Lower leg skin (tissue), 4 donors: ENCODE measurements around the gene APOE. TPM values are rescaled to one million over a fixed set of nuclear protein-coding genes. Genes with fewer than 3 reads are reported as not detected.

Source experiments
- DNase-seq, 2 donors: peaks; one replicate each; pipeline ENCODE4 v3.0.0-alpha.2; 2019; ENCODE audit warnings: low spot score in 2 of 2
- H3K4me3 ChIP-seq: fragments of 200-600 bp; sonication (generic); 2 replicates; pipeline ENCODE4 v1.5.1; 2017; ENCODE audit warnings: mild to moderate bottlenecking, low read depth; ENCODE audit not compliant: poor library complexity, severe bottlenecking
- CTCF ChIP-seq, 3 donors: fragments of 450-650 bp; IDR thresholded peaks; one replicate each; pipeline ENCODE4 v1.5.1; 2016; ENCODE audit warnings: antibody characterized with exemption in 3 of 3, mild to moderate bottlenecking in 3 of 3, moderate library complexity in 2 of 3
- POLR2A ChIP-seq, 2 donors: fragments of 450-650 bp; IDR thresholded peaks; one replicate each; pipeline ENCODE4 v1.6.1; 2016 to 2017; ENCODE audit warnings: antibody characterized with exemption in 2 of 2, mild to moderate bottlenecking in 1 of 2, moderate library complexity in 1 of 2
- WGBS, 2 donors: methylation state at CpG; one replicate each; pipeline ENCODE4 v1.1.5; 2018; 5-methylcytosine and 5-hydroxymethylcytosine counted together
- intact Hi-C: fragments of 100-400 bp; cut with DNase I; formaldehyde crosslinking; loops from one replicate; pipeline ENCODE4 v1.15.0; 2023; ENCODE audit warnings: low total_unique reads
- total RNA-seq, 4 donors: library from RNA; depleted of rRNA; stranded (reverse); fragments of >200 nt; gene quantifications; one replicate each; pipeline ENCODE4 v1.1.0, GENCODE V29; 2016

The APOE gene
- total RNA-seq, 4 donors from 2014 or later, result 511 to 997 (median 747) TPM

DNA sequence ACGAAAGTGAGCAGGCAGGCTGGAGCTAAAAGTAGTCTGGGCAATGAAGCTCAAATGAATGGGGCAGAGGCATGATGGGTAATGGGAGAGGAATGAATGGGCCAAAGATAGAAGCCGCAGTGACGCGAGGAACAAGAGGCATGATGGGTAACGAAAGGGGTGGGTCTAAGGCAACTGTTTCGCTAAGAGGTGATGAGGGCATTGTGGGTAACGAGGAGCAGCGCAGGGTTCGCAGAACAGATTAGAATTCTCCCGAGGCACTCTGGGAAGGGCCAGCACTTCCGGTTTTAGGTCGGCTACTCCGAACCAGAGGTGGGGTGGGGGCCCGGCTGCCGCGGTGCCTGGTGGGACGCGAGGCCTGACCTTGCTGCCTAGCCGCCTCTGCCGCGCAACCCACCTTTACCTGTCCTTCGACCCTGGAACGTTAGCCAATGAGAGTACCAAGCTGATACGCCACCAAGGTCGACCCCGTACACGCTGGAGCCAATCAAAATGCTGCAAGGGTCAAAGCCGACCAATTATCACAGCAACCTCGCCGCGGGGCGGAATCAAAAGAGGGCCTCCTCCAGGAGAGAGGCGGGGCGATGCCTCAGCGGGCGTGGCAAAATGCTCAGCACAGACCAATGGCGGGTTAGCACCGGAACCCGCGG, 15.1 kb upstream of the APOE start:
- peak in 1 of 2 donors; percentile 100 for DNase-seq
- WGBS, 2 donors, result 0 to 1% methylated on average over 38 to 40 of the region's 40 CpGs
- peak overlapping the region; percentile 20 for H3K4me3 ChIP-seq
- no peak for TF ChIP-seq CTCF (IDR thresholded peaks at IDR 0.05)
- no peak for TF ChIP-seq POLR2A (IDR thresholded peaks at IDR 0.05)
- intact Hi-C loops, result no loop called here

- H3K4me3 ChIP-seq, result peak within 1 kb of the TSS; percentile 94
- 0 to 2% methylated on average over 36 to 63 of the region's 81 CpGs for WGBS, 2 donors
- TF ChIP-seq CTCF (IDR thresholded peaks at IDR 0.05) (no peak), POLR2A (IDR thresholded peaks at IDR 0.05) (no peak)
- peak in 1 of 2 donors; percentile 100 for DNase-seq
- intact Hi-C loops, result no loop called here
Measured at GRCh38 chr19:44891016-44891882, 14.3 kb upstream of the APOE start, which contains the start of gene TOMM40. Gene TOMM40 (plus strand): TSS chr19:44891254. CDS start chr19:44891416, 162 bp downstream.

GRCh38 chr19:44892932-44893331, 12.7 kb upstream of the APOE start:
- DNase-seq, result no peak
- intact Hi-C loops, result no loop called here
- H3K4me3 ChIP-seq, result no peak overlapping the region
- WGBS, 2 donors, result 88% methylated on average over 7 of the region's 7 CpGs
- TF ChIP-seq CTCF (IDR thresholded peaks at IDR 0.05), result no peak
- TF ChIP-seq POLR2A (IDR thresholded peaks at IDR 0.05), result no peak

DNA sequence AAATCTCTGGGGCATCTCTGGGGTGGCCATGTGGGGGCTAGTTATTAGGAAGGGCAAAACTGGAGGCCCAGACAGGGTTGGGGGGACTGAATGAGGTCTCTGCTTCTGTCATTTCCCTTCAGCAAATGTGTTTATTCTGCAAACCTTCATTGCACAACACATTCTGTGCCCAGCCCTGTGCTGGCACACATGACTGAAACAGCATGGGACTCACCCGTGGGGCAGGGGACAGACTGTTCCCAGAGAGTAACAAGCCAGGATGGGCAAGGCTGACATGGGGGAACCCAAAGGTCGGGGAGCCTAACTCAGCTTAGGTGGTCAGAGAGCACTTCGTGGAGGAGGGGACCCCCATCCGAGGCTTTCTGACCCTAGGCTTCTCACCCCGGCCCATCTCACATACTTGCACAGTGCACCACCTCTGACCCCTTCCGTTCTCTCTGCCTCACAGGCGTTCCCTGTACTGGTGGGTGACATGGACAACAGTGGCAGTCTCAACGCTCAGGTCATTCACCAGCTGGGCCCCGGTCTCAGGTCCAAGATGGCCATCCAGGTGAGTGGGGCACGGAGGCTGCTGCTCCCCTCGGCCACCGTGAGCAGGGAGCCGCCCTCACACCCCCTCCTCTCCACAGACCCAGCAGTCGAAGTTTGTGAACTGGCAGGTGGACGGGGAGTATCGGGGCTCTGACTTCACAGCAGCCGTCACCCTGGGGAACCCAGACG, 12.1 kb upstream of the APOE start:
- no peak for TF ChIP-seq CTCF (IDR thresholded peaks at IDR 0.05)
- TF ChIP-seq POLR2A (IDR thresholded peaks at IDR 0.05), result no peak
- 90% methylated on average over 12 to 18 of the region's 18 CpGs for WGBS, 2 donors
- no peak overlapping the region for H3K4me3 ChIP-seq
- intact Hi-C loops, result no loop called here
- DNase-seq, result no peak

GRCh38 chr19:44894052-44894400, 11.6 kb upstream of the APOE start:
- TF ChIP-seq CTCF (IDR thresholded peaks at IDR 0.05) (no peak), POLR2A (IDR thresholded peaks at IDR 0.05) (no peak)
- no peak for DNase-seq
- intact Hi-C loops, result no loop called here
- WGBS, 2 donors, result 87 to 96% methylated on average over 6 of the region's 6 CpGs
- H3K4me3 ChIP-seq, result no peak overlapping the region
